OCI-LY7 (cell line): ENCODE data around the gene AKR1C8. TPM values are rescaled to one million over a fixed set of nuclear protein-coding genes. Genes with fewer than 3 reads are reported as not detected.

ENCODE experiments used
- BruUV-seq: library from RNA; stranded (reverse); fragments of 400-500 nt; replicated peaks from 2 replicates; lab custom pipeline; 2021; lab: Mats Ljungman, UMichigan
- CTCF ChIA-PET: fragments of 300-600 bp; sonication (Branson Sonifier 250); formaldehyde crosslinking; loops from one replicate; lab custom pipeline; 2022; ENCODE audit warnings: antibody characterized with exemption; ENCODE audit not compliant: unreplicated experiment; lab: Charles Lee
- POLR2A ChIA-PET: fragments of 300-600 bp; sonication (Branson Sonifier 250); formaldehyde crosslinking; loops from one replicate; lab custom pipeline; 2022; ENCODE audit warnings: antibody characterized with exemption; lab: Charles Lee
- DNase-seq: peaks from one replicate; pipeline ENCODE4 v3.0.0-alpha.2; 2015; ENCODE audit warnings: low spot score
- H2AFZ ChIP-seq: fragments of 200-600 bp; sonication (generic), shearing (Covaris generic); 2 replicates; pipeline ENCODE4 v1.6.1; 2014; ENCODE audit warnings: mild to moderate bottlenecking, antibody characterized with exemption, low read length, moderate library complexity
- H3K27ac ChIP-seq: fragments of 200-600 bp; sonication (generic); 2 replicates; pipeline ENCODE4 v1.5.1; 2014; ENCODE audit warnings: mixed run types, low read depth, mild to moderate bottlenecking, moderate library complexity, low read length, inconsistent platforms; ENCODE audit not compliant: poor library complexity, severe bottlenecking
- H3K36me3 ChIP-seq: fragments of 200-600 bp; sonication (generic); 2 replicates; pipeline ENCODE4 v1.6.1; 2014; ENCODE audit warnings: mild to moderate bottlenecking, antibody characterized with exemption, low read length, moderate library complexity, mixed read lengths; ENCODE audit not compliant: insufficient read depth
- H3K4me1 ChIP-seq: fragments of 200-600 bp; sonication (generic); 2 replicates; pipeline ENCODE4 v1.5.1; 2014; ENCODE audit warnings: mild to moderate bottlenecking, low read length; ENCODE audit not compliant: insufficient read depth, poor library complexity, severe bottlenecking
- H3K4me2 ChIP-seq: fragments of 200-600 bp; sonication (generic); 2 replicates; pipeline ENCODE4 v1.6.1; 2014; ENCODE audit warnings: mild to moderate bottlenecking, low read length
- H3K4me3 ChIP-seq: fragments of 200-600 bp; sonication (generic); 2 replicates; pipeline ENCODE4 v1.5.1; 2014; ENCODE audit warnings: mild to moderate bottlenecking, low read depth, low read length; ENCODE audit not compliant: poor library complexity, severe bottlenecking
- H3K79me2 ChIP-seq: fragments of 200-600 bp; sonication (generic); 2 replicates; pipeline ENCODE4 v1.6.1; 2016; ENCODE audit warnings: low read depth, mild to moderate bottlenecking, low read length, moderate library complexity, mixed read lengths; ENCODE audit not compliant: insufficient read depth
- H3K9me2 ChIP-seq: fragments of 200-600 bp; sonication (generic); 2 replicates; pipeline ENCODE4 v1.6.1; 2016; ENCODE audit warnings: mild to moderate bottlenecking, low read length, mixed read lengths; ENCODE audit not compliant: insufficient read depth
- H3K9me3 ChIP-seq: fragments of 200-600 bp; sonication (generic); 2 replicates; pipeline ENCODE4 v1.6.1; 2014; ENCODE audit warnings: mild to moderate bottlenecking, mixed run types, low read length, mixed read lengths
- H4K20me1 ChIP-seq: fragments of 200-600 bp; sonication (generic); 2 replicates; pipeline ENCODE4 v1.6.1; 2014; ENCODE audit warnings: mild to moderate bottlenecking, antibody characterized with exemption, low read length, moderate library complexity, mixed read lengths; ENCODE audit not compliant: insufficient read depth
- CTCF ChIP-seq: fragments of 200-600 bp; sonication (generic); conservative IDR thresholded peaks from 2 replicates; pipeline ENCODE4 v1.5.1; 2014; ENCODE audit warnings: mild to moderate bottlenecking, antibody characterized with exemption, low read length, moderate library complexity, mixed read lengths
- EZH2phosphoT487 ChIP-seq: fragments of 200-600 bp; sonication (generic); IDR thresholded peaks from 2 replicates; pipeline ENCODE4 v1.6.1; 2018; ENCODE audit warnings: low read depth, borderline replicate concordance, mild to moderate bottlenecking, mixed run types, antibody characterized with exemption, low read length, moderate library complexity, mixed read lengths
- intact Hi-C: fragments of 100-400 bp; cut with micrococcal nuclease; formaldehyde crosslinking; loops from one replicate; pipeline ENCODE4 v1.10.0; 2022; ENCODE audit not compliant: unreplicated experiment
- total RNA-seq, 2 experiments: library from RNA; depleted of rRNA in 1 of 2; stranded (reverse); fragments of >200 nt in 1 of 2; shearing (Covaris generic) in 1 of 2; gene quantifications; 2 replicates each; pipeline ENCODE4 v1.2.3, GENCODE V29; 2014 to 2022

Gene AKR1C8
- total RNA-seq, 2 experiments from 2014 or later: not detected

GRCh38 chr10:5168897-5169420, 16.0 kb downstream of the AKR1C8 start:
- H3K9me3 ChIP-seq: peaks cover 10% of the 10 kb centered on the region
- H3K79me2 ChIP-seq: no peaks in the 10 kb centered on the region
- no peaks in the 10 kb centered on the region for H3K36me3 ChIP-seq
- H3K4me2 ChIP-seq: no peak overlapping the region
- no peak overlapping the region for H2AFZ ChIP-seq
- no peaks in the 10 kb centered on the region for H4K20me1 ChIP-seq
- ChIA-PET CTCF (no interaction called here), POLR2A (no interaction called here)
- H3K4me3 ChIP-seq: no peak overlapping the region
- no peaks in the 10 kb centered on the region for H3K9me2 ChIP-seq
- no peaks in the 10 kb centered on the region for H3K4me1 ChIP-seq
- DNase-seq: no peak
- intact Hi-C loops: no loop called here
- H3K27ac ChIP-seq: no peak overlapping the region
- TF ChIP-seq CTCF (no peak), EZH2phosphoT487 (no peak)
- BruUV-seq: no TSS peak

- no peak overlapping the region for H2AFZ ChIP-seq
- POLR2A ChIA-PET: no interaction called here
- H3K27ac ChIP-seq: no peak overlapping the region
- no peaks in the 10 kb centered on the region for H3K36me3 ChIP-seq
- intact Hi-C loops: no loop called here
- no peaks in the 10 kb centered on the region for H3K4me1 ChIP-seq
- no TSS peak for BruUV-seq
- no peaks in the 10 kb centered on the region for H4K20me1 ChIP-seq
- DNase-seq: peak; percentile 12
- no peaks in the 10 kb centered on the region for H3K9me2 ChIP-seq
- H3K4me2 ChIP-seq: no peak overlapping the region
- no peak overlapping the region for H3K4me3 ChIP-seq
- no peaks in the 10 kb centered on the region for H3K79me2 ChIP-seq
- TF ChIP-seq CTCF (no peak), EZH2phosphoT487 (no peak)
- H3K9me3 ChIP-seq: peaks cover 10% of the 10 kb centered on the region
- CTCF ChIA-PET: no interaction called here
These were observed 19.2 kb downstream of the AKR1C8 start for GRCh38 chr10:5165738-5166137.

- Histone ChIP-seq H3K4me2 (no peak overlapping the region), H3K9me3 (peaks cover 10% of the 10 kb centered on the region), H3K9me2 (no peaks in the 10 kb centered on the region), H3K4me1 (no peaks in the 10 kb centered on the region), H2AFZ (no peak overlapping the region), H3K79me2 (no peaks in the 10 kb centered on the region), H3K4me3 (no peak overlapping the region), H4K20me1 (no peaks in the 10 kb centered on the region), H3K36me3 (no peaks in the 10 kb centered on the region), H3K27ac (no peak overlapping the region)
- ChIA-PET POLR2A (interaction anchor here (0.6 kb wide), 2 partner anchors 397 to 1608 kb away, joined by 3 read pairs; no protein-coding TSS in a partner anchor), CTCF (no interaction called here)
- no peak for DNase-seq
- BruUV-seq: no TSS peak
- TF ChIP-seq EZH2phosphoT487: no peak
- TF ChIP-seq CTCF: no peak
- intact Hi-C loops: no loop called here
These were observed 21.5 kb downstream of the AKR1C8 start for GRCh38 chr10:5163487-5163886.
